Measurements from ENCODE around the gene LILRB5.
"Not testable (repeated sequence)": the region's sequence is repeated elsewhere in the genome, so short reads cannot be mapped to it uniquely, and the experiment has no call there.

DNA sequence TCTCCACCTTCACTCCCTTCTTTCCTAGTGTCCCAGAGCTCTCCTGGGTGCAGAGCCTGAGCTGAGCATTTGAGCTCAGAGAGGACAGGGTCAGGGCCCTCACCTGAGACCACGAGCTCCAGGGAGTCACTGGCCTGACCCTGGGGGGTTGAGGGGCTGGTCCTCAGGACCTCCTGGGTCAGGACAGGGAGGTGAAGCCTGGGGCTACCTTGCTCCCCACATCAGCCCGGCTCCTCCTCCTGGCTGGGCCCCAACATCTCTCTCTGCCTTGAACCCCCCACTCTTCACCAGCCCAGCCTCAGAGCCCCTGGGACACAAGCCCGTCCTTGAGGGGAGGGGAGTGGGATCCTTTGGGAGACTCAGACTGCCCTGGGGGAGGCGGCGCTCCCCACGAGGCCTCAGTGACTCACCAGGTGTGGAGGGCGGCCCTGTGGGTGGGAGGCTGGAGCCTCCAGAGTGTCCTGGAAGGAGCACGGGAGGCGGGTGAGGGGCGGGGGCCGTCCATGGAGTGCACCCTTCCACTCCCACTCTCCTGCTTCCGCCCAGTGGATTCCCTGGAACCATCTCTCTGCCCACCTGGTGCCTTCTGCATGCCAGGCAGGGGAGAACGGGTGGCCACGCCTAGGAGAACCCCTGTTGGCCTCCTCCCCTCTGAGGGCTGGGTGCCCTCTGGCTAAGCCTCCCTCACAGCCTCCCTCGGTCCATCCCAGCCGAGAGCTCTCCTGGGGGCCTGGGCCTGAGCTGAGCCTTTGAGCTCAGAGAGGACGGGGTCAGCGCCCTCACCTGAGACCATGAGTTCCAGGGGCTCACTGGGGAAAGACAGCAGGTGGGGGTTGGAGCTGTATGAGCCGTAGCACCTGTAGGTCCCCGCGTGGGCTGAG, 17.3 kb downstream of the LILRB5 start:
- TF ChIP-seq, protein P1, sequence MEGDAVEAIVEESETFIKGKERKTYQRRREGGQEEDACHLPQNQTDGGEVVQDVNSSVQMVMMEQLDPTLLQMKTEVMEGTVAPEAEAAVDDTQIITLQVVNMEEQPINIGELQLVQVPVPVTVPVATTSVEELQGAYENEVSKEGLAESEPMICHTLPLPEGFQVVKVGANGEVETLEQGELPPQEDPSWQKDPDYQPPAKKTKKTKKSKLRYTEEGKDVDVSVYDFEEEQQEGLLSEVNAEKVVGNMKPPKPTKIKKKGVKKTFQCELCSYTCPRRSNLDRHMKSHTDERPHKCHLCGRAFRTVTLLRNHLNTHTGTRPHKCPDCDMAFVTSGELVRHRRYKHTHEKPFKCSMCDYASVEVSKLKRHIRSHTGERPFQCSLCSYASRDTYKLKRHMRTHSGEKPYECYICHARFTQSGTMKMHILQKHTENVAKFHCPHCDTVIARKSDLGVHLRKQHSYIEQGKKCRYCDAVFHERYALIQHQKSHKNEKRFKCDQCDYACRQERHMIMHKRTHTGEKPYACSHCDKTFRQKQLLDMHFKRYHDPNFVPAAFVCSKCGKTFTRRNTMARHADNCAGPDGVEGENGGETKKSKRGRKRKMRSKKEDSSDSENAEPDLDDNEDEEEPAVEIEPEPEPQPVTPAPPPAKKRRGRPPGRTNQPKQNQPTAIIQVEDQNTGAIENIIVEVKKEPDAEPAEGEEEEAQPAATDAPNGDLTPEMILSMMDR (IDR thresholded peaks at IDR 0.05): not testable (repeated sequence)
- not testable (repeated sequence) for TF ChIP-seq POLR2AphosphoS5, POLR2A (IDR thresholded peaks at IDR 0.05)
